Measurements from ENCODE around the gene KLHDC4.

- TF ChIP-seq POLR2A (IDR thresholded peaks at IDR 0.05; ENCODE audit: low read length) (no peak), GATA1 (IDR thresholded peaks at IDR 0.05; ENCODE audit: low read depth, low read length) (no peak)
Observed at GRCh38 chr16:87705771-87706277, 60.0 kb downstream of the KLHDC4 start.

All from erythroblast (primary cell).